HUES6 (cell line): Measurements from ENCODE around the gene RYR1.
A peak's percentile ranks its signal among the peaks of the same experiment; 100 is the strongest.

Experiments used
- H3K27ac ChIP-seq: 2 replicates; pipeline ENCODE4 v1.7.0; 2013; ENCODE audit warnings: low read depth, mild to moderate bottlenecking, low read length, inconsistent platforms
- H3K27me3 ChIP-seq: 2 replicates; pipeline ENCODE4 v1.6.1; 2013; ENCODE audit warnings: low read length; ENCODE audit not compliant: control insufficient read depth, insufficient read depth
- H3K36me3 ChIP-seq: 2 replicates; pipeline ENCODE4 v1.6.1; 2013; ENCODE audit warnings: low read length; ENCODE audit not compliant: control insufficient read depth, insufficient read depth
- H3K4me1 ChIP-seq: 2 replicates; pipeline ENCODE4 v1.6.1; 2013; ENCODE audit warnings: low read length; ENCODE audit not compliant: control insufficient read depth, insufficient read depth
- H3K4me3 ChIP-seq: 2 replicates; pipeline ENCODE4 v1.5.1; 2013; ENCODE audit warnings: low read depth, low read length
- H3K9ac ChIP-seq: one replicate; pipeline ENCODE4 v1.6.1; 2013; ENCODE audit warnings: mild to moderate bottlenecking, low read length
- H3K9me3 ChIP-seq: 2 replicates; pipeline ENCODE4 v1.6.1; 2013; ENCODE audit warnings: low read depth, low read length; ENCODE audit not compliant: control insufficient read depth, insufficient read depth

The RYR1 gene

DNA sequence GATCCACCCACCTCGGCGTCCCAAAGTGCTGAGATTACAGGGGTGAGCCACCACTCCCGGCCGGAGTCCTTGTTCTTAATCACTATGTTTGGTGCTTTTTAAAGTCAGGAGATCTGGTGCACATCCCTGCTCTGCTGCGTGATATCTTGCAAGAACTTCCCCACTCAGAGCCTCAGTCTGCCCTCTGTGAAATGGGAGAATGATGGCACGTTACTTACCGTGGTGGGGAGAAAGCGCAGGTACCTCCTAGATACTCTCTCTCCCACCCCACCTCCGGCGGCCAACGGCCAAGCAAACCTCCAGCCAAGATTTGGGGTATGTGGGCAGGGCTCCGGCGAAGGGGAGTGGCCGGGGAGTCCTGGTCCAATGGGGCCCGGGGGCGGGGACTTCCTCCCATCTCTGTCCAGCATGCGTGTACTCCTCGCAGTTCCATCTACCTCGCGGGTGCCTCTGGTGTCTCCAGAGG, at the start of gene RYR1:
Gene RYR1 (plus strand): TSS at position 424 of the 466 bp plus-strand sequence. CDS start 139 bp downstream, outside the sequence.
- peaks cover 13% of the 10 kb centered on the region for H3K4me1 ChIP-seq
- no peak within 1 kb of the TSS for H3K9ac ChIP-seq
- no peaks in the 10 kb centered on the region for H3K9me3 ChIP-seq
- H3K27me3 ChIP-seq: no peaks in the 10 kb centered on the region; the same call in 1 of the 2 replicates
- H3K4me3 ChIP-seq: peak within 1 kb of the TSS; percentile 61
- no peak within 1 kb of the TSS for H3K27ac ChIP-seq
- no peaks in the 10 kb centered on the region for H3K36me3 ChIP-seq

DNA sequence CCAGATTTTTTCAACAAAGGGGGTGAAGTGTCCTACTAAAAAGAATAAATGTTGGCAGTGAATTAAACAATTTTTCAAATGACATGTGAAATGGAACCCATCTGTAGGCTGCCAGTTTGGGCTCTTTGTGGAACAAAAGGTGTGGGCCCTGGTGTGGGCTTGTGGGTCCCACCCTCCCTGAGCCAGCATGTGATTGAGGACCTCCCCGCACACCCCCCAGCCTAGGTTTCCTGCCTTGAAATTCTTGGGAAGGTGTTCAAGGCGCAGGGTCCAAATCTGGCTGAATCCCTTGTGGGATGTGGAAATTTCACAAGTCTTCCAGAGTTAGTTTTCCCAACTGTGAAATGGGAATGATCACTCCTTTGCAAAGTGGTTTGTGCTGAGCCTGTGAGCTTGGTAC, 49.7 kb upstream of the RYR1 start:
- peaks cover 12% of the 10 kb centered on the region; the same call in 1 of the 2 replicates for H3K27me3 ChIP-seq
- H3K4me3 ChIP-seq: no peak overlapping the region
- H3K4me1 ChIP-seq: peaks cover 8% of the 10 kb centered on the region
- H3K27ac ChIP-seq: no peak overlapping the region
- no peaks in the 10 kb centered on the region for H3K9me3 ChIP-seq
- no peak overlapping the region for H3K9ac ChIP-seq
- H3K36me3 ChIP-seq: peaks cover 49% of the 10 kb centered on the region

DNA sequence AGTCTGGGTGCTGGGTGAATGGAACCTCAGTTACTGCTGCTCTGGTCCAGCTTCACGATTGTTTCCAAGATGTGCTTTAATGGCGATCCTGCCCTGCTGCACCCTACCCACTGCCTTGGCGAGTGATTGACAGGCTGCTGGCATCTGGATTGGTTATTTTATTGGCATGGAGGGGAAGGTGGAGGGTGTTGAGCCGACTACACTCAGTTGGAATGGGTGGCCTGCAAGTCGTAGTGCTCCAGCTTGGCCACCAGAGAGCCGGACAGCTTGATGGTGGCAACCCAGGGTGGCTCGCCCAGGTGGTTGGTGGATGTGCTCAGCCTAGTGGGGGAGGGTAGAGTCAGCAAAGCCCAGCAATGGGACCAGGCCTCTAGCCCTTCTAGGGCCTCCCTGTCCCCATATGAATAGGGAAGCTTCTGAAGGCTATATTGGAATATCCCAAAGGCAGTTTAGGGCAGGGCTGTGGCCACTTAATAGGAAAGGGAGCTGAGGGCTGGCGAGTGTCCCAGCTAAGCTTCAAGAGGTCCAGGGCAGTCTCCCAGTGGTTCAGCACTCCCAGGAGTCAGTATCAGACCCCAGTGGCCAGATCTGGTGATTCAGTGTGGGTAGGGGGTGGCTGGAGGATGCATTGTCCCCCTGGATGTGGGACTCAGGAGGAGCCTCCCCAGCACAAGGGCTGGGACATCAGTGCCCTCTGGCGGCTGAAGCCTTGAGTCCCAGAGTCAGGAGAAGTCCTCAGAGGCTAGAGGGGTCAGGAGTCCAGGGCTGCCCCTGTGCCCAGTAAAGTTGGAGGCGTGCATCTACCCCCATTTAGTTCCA, 49.1 kb upstream of the RYR1 start:
- Histone ChIP-seq H3K9me3 (no peaks in the 10 kb centered on the region), H3K27ac (no peak overlapping the region), H3K36me3 (peaks cover 42% of the 10 kb centered on the region), H3K27me3 (peaks cover 12% of the 10 kb centered on the region; the same call in 1 of the 2 replicates), H3K4me3 (no peak overlapping the region), H3K9ac (no peak overlapping the region), H3K4me1 (peaks cover 8% of the 10 kb centered on the region)

DNA sequence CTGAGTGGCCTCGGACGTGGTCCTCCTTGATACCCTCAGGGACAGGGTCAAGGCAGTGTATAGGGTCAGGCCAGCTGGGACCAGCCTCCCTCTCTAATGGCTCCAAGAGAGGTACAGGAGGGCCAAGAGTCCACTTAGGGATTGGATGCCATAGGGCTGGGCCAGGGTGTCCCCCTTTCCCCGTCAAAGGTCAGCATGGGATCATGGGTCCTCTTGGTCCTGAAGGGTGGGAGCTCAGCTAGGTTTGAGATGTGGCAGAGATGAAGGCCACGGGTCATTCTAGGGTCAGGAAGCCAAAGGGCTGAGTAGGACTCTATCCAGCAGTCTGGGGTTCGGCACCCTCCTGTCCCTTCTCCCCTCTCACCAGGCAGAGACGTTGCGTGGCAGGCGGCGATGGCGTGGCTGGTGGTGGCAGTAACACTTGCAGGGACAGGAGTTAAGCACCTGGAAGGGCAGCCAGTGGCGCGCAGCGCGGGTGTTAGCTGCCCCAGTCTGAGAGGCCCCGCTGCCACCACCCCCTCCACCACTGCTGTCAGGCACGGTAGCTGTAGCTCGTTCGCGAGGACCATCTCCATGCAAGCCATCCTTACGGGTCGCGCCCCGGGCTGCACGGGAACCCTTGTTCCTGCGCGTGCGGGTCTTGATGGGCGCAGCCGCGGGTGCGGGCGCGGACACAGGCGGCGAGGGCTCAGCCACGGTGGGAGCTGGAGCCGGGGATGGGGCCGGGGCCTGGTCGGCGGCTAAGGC, 48.3 kb upstream of the RYR1 start:
- Histone ChIP-seq H3K27ac (no peak overlapping the region), H3K9me3 (no peaks in the 10 kb centered on the region), H3K4me3 (peak overlapping the region; percentile 97; the same call in 1 of the 2 replicates), H3K4me1 (peaks cover 11% of the 10 kb centered on the region), H3K27me3 (peaks cover 12% of the 10 kb centered on the region; the same call in 1 of the 2 replicates), H3K9ac (no peak overlapping the region), H3K36me3 (peaks cover 37% of the 10 kb centered on the region)

DNA sequence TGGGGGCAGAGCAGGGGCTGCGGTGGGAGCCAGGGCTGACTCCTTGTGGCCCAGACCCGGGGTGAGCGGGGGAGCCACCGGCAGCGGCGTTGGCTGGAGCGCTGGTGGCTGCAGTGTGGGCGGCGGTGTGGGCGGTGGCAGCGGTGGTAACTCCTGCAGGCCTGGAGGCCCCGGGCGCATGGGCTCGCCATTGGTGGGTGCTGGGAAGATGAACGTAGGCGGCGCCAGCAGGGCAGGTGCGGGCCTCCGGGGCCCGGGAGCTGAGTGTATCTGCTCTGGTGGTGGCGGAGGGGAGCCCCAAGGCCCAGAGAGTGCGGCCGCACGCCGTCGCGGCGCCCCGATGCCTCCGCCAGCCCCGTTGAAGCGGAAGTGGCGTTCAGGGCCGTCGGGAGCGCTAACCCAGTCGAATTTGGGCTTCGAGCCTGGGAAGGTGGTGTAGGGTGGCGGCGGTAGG, 47.7 kb upstream of the RYR1 start:
- Histone ChIP-seq H3K27ac (no peak overlapping the region), H3K9me3 (no peaks in the 10 kb centered on the region), H3K4me1 (peaks cover 15% of the 10 kb centered on the region), H3K36me3 (peaks cover 31% of the 10 kb centered on the region), H3K4me3 (peak overlapping the region; percentile 97), H3K27me3 (peaks cover 12% of the 10 kb centered on the region; the same call in 1 of the 2 replicates), H3K9ac (no peak overlapping the region)

DNA sequence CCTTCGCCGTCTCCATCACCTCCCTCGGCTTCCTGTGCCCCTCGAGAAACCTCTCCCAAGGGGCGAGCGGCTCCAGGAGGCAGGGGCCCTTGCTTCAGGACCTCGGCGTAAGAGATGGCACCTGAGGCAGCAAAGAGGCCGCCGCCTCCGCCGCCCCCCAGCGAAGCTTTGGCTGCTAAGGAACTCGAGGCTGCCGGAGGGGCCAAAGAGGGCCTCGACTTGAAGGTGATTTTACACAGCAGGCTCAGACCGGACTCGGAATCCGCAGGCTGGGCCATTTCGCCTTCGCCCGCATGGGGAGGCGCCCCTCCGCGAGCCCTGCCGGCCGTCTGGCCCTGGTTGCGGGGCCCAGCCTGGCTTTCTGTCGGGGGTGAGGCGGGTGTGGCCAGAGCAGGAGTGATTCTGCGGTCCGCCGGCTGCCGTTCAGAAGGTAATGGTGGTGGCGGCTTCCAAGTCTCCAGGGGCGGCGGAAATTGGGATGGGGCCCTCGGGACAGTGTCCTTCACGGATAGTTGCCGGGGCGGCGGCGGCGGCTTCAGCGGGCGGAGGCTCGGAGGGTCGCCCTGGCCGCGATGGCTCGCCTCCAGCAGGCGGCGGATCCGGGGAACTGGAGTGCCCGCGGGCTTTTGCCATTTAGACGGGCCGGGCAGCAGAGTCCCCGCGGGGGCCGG, 47.1 kb upstream of the RYR1 start:
- peaks cover 25% of the 10 kb centered on the region for H3K36me3 ChIP-seq
- H3K9me3 ChIP-seq: no peaks in the 10 kb centered on the region
- no peak overlapping the region for H3K9ac ChIP-seq
- H3K27me3 ChIP-seq: peaks cover 12% of the 10 kb centered on the region; the same call in 1 of the 2 replicates
- peaks cover 17% of the 10 kb centered on the region for H3K4me1 ChIP-seq
- no peak overlapping the region for H3K27ac ChIP-seq
- H3K4me3 ChIP-seq: peak overlapping the region; percentile 97

DNA sequence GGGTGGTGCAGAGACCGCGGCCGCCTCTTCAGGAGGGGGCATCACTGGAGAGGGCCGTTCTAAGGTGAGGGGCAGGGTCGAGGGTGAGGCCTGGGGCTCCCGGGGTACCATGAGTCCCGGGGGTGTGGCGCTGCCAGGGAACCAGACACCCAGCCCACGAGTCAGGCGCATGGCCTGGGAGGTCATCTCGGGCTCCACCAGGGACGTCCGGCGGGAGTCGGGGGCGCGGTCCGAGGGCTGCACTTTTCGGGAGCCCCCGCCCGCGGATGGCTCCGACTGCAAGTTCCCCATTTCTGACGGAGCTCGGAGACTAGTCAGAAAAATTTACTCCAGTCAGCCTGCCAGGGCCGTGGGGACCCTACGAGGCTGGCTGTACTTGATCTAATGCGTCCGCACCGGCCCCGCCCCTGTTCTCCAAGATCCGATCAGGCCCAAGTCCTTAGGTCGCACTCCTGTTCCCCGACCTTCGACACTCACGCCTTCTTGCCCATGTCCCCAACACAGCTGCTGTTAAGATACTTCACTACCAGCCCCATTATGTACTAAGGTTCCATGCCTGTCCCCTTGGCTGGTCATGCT, 46.4 kb upstream of the RYR1 start:
- Histone ChIP-seq H3K9me3 (no peaks in the 10 kb centered on the region), H3K36me3 (peaks cover 25% of the 10 kb centered on the region), H3K27ac (no peak overlapping the region), H3K27me3 (peaks cover 12% of the 10 kb centered on the region; the same call in 1 of the 2 replicates), H3K4me1 (peaks cover 23% of the 10 kb centered on the region), H3K4me3 (peak overlapping the region; percentile 97), H3K9ac (no peak overlapping the region)

DNA sequence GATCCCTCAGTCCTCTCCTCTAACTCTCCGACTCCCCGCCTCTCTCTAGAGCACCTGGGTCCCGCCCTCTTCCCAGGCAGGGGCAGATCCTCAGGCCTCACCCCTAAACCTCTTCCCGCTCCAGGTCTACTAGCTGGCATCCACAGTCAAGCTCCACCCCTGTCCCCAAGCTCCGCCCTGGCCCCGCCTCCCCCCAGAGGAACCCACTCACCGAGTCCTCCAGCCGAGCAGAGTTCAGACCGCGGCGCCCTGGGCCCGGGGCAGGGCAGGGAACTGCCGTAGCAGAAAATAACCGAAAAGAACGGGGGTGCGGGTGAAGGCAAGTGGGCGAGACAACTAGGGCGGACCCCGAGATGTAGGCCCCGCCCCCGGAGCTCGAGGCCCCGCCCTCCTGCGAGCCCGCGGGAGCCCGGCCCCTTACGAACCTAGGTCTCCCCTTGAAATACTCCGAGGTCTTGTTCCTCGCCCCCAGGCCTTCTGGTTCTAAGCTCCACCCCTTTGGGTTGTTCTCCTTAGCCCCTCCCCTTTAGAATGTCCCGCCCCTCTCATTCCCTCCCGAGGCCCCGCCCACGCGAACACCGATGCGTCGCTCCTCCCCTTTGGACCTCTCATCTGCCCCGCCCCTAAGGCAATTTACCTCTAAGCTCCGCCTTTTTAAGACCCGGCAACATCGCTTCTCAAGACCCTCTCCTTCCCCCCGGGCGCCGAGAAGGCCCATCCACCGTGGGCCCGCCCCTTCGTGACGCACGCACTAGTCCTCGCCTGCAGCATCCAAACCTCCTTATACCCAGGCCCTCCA, 45.7 kb upstream of the RYR1 start, which contains the start of gene GGN:
Gene GGN (minus strand): TSS at position 485 of the 799 bp plus-strand sequence. CDS start 773 bp downstream, outside the sequence.
- H3K27ac ChIP-seq: peak within 1 kb of the TSS; percentile 51

DNA sequence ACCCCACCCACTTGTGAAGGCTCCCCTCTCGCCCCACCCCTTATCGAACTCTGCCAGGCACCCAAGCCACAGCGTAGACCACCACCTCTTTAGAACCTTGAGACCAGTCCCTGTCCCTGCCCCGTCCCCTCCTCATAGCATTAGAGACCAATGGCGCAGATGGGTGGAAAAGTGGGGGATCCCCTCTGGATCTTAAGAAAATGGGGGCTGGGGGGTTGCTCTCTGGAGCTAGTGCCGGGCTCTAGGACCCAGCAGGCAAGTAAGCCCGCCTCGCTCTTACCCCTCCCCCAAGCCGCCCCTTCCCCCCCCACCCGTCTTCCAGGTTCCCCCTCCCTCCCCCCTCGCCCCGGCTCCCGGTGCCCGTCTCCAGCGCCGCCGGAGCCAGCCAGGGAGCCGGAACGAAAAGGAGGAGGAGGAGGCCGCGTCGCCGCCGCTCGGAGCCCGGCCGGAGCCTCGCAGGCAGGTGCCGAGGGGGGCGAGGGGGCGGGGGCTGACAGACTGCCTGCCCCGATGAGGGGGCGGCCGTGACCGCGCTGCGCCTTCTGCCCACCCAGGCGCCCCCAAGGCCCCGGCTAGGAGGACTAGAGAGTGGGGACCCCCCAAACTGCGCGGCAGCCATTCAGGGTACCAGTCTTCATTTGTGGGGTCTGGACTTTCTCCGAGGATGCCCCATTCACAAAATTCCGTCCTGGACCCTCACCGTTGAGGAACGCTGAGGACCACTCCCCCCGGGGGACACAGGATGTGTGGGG, 45.0 kb upstream of the RYR1 start, which contains the start of gene SPRED3:
Gene SPRED3 (plus strand): TSS at position 349 of the 752 bp plus-strand sequence. CDS start 1,606 bp downstream, outside the sequence.
- Histone ChIP-seq H3K9ac (peak within 1 kb of the TSS; percentile 81), H3K4me1 (peaks cover 25% of the 10 kb centered on the region), H3K27me3 (peaks cover 12% of the 10 kb centered on the region; the same call in 1 of the 2 replicates), H3K9me3 (no peaks in the 10 kb centered on the region), H3K4me3 (peak within 1 kb of the TSS; percentile 97), H3K27ac (peak within 1 kb of the TSS; percentile 51), H3K36me3 (peaks cover 21% of the 10 kb centered on the region)

More for the DNA sequence above, 45.7 kb upstream of the RYR1 start, which contains the start of gene GGN:
- peaks cover 12% of the 10 kb centered on the region; the same call in 1 of the 2 replicates for H3K27me3 ChIP-seq
- H3K4me3 ChIP-seq: peak within 1 kb of the TSS; percentile 97
- peaks cover 25% of the 10 kb centered on the region for H3K4me1 ChIP-seq
- peak within 1 kb of the TSS; percentile 81 for H3K9ac ChIP-seq
- peaks cover 26% of the 10 kb centered on the region for H3K36me3 ChIP-seq
- no peaks in the 10 kb centered on the region for H3K9me3 ChIP-seq
